Neural cell (in vitro differentiated cells): ENCODE measurements around the gene FBP2.

Source experiments
- EZH2 ChIP-seq: fragments of 200-600, 300-800 bp; shearing (Covaris generic), sonication (generic); IDR thresholded peaks from 2 replicates; pipeline ENCODE4 v1.6.1; 2014; ENCODE audit warnings: antibody characterized with exemption, low read length, borderline replicate concordance, mild to moderate bottlenecking; ENCODE audit not compliant: insufficient read depth, poor library complexity, severe bottlenecking
- RAD21 ChIP-seq: fragments of 450-650 bp; conservative IDR thresholded peaks from 2 replicates; pipeline ENCODE4 v1.6.1; 2014; ENCODE audit warnings: antibody characterized with exemption, mild to moderate bottlenecking, moderate library complexity
- TF ChIP-seq, protein P1 (sequence below): IDR thresholded peaks from 2 replicates; pipeline ENCODE4 v1.6.1; 2012; ENCODE audit warnings: borderline replicate concordance
- TF ChIP-seq, protein P2 (sequence below): fragments of 450-650 bp; IDR thresholded peaks from 2 replicates; pipeline ENCODE4 v1.5.1; 2014; ENCODE audit warnings: antibody characterized with exemption, mild to moderate bottlenecking, moderate library complexity; ENCODE audit not compliant: poor library complexity, severe bottlenecking

DNA sequence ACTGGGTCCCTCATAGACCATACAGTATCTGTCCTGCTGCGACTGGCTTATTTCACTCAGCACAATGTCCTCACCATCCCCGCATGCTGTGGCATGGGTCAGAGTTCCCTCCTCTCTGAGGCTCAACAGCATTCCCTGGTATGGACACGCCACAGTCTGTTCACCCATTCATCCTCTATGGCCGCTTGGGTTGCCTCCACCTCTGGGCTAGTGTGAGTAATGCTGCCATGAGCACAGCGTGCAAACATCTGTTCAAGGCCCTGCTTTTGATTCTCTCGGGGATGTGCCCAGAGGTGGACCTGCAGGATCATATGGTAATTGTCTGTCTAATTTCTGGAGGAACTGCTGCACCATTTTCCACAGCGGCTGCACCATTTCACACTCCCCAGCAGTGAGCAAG lies 5.5 kb upstream of the FBP2 start:
- TF ChIP-seq, protein P1, sequence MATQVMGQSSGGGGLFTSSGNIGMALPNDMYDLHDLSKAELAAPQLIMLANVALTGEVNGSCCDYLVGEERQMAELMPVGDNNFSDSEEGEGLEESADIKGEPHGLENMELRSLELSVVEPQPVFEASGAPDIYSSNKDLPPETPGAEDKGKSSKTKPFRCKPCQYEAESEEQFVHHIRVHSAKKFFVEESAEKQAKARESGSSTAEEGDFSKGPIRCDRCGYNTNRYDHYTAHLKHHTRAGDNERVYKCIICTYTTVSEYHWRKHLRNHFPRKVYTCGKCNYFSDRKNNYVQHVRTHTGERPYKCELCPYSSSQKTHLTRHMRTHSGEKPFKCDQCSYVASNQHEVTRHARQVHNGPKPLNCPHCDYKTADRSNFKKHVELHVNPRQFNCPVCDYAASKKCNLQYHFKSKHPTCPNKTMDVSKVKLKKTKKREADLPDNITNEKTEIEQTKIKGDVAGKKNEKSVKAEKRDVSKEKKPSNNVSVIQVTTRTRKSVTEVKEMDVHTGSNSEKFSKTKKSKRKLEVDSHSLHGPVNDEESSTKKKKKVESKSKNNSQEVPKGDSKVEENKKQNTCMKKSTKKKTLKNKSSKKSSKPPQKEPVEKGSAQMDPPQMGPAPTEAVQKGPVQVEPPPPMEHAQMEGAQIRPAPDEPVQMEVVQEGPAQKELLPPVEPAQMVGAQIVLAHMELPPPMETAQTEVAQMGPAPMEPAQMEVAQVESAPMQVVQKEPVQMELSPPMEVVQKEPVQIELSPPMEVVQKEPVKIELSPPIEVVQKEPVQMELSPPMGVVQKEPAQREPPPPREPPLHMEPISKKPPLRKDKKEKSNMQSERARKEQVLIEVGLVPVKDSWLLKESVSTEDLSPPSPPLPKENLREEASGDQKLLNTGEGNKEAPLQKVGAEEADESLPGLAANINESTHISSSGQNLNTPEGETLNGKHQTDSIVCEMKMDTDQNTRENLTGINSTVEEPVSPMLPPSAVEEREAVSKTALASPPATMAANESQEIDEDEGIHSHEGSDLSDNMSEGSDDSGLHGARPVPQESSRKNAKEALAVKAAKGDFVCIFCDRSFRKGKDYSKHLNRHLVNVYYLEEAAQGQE = no peak
- TF ChIP-seq, protein P2, sequence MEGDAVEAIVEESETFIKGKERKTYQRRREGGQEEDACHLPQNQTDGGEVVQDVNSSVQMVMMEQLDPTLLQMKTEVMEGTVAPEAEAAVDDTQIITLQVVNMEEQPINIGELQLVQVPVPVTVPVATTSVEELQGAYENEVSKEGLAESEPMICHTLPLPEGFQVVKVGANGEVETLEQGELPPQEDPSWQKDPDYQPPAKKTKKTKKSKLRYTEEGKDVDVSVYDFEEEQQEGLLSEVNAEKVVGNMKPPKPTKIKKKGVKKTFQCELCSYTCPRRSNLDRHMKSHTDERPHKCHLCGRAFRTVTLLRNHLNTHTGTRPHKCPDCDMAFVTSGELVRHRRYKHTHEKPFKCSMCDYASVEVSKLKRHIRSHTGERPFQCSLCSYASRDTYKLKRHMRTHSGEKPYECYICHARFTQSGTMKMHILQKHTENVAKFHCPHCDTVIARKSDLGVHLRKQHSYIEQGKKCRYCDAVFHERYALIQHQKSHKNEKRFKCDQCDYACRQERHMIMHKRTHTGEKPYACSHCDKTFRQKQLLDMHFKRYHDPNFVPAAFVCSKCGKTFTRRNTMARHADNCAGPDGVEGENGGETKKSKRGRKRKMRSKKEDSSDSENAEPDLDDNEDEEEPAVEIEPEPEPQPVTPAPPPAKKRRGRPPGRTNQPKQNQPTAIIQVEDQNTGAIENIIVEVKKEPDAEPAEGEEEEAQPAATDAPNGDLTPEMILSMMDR = no peak
- TF ChIP-seq EZH2 (no peak), RAD21 (no peak)
